AML-193 (cell line): ENCODE measurements around the gene ARHGAP26.

Source experiments
- DNase-seq, 2 experiments: peaks; one replicate each; lab custom pipeline; 2025; lab: John Stamatoyannopoulos, UW

The ARHGAP26 gene

DNA sequence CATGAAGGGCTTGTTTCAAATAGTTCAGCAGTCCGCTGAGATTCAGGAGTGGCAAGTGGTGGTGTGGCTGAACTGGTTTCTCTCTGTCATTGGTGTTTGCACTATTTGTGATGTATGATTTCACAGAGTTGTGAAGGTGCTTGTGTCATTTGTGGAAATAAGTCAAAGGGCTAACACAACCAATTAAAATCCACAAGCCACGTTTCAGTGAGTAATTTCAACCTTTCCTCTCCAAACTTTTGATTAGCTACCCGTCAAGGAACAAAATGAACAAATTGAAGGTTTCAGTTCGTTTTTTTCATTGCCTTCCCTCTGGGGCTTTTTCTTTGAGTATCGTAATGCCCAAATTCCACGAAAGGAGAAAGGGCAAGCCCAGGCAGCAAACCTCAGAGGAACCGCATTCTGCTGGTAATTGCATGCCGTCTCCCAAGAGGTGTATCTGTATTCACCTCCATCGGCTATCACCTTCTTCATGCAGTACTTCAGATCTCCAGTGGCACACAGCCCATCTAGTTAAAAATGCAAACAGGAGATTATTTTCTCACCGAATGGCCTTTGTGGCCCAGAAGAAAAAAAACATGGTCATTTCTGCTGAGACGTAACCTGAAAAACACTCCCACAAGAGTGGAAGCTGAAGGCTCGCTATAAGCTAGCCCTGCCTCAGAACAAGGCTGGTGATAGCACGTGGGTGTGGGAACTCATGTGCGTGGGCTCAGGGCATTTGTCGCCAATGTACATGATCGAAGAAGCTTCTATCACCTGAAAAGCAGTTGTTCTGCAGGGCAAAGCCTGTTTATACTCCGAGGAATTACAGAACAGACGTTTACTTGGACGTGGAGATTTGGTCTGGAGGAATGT is 436.2 kb downstream of the ARHGAP26 start:
- DNase-seq: no peak

DNA sequence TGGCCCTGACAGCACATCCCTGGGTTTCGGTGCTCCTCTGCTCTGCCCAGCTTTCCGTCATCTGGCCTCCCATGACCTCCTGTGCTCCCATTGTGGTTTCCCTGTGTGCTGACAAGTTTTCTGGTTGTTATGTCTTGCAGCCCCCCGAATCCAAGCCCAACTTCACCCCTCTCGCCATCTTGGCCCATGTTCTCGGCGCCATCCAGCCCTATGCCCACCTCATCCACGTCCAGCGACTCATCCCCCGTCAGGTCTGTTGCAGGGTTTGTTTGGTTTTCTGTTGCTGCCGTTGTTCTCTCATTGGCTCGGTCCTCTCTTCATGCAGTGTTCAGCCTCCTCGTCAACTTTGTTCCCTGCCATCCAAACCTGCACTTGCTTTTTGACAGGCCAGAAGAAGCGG is 436.9 kb downstream of the ARHGAP26 start:
- no peak for DNase-seq

- no peak for DNase-seq
These were observed 437.6 kb downstream of the ARHGAP26 start for GRCh38 chr5:143207563-143208364.

DNA sequence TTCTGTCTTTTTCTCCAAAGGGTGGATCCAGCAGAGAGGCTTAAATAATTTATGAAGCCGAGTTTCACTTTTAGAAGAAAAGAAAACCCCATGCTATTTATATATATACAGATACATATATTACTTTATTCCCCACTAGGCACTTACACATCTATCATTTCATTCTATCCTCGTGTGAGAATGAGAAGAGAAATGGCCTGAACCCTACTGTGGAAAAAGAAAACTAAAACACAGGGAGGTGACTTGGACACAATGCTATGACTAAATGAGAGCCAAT is 438.1 kb downstream of the ARHGAP26 start:
- DNase-seq: no peak

DNA sequence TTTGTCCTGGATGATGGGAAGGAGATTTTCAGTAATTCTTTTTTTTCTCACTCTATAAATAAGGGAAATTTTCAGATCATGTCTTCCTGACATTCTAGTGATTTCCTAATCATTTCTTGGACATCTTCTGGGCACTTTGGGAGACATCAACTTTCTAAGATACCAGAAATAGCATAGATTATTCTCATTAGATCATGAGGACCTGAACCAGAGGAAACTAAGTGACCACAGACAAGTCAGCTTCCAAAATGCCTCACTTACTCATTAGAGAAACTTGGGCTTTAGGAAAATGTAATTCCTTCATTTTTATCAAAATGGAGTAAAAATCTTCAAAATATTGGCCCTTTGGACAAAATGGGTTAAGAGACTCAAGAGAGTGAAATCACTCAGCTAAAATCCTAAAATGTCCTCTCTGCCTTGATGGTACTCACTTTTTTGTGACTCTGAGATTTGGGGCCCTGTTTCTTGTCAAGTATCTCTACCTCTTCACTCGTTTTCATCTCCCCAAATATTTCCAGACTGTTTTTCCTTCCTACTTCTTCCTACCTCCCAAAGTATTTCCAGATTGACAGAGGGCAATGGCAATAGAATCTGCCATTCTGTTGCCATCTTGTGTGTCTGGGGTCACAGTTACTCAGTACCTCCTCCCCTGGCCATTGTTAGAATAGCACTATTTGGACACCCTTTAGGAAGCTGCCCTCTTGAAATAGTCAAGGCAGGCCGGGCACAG is 438.8 kb downstream of the ARHGAP26 start:
- DNase-seq: no peak

DNA sequence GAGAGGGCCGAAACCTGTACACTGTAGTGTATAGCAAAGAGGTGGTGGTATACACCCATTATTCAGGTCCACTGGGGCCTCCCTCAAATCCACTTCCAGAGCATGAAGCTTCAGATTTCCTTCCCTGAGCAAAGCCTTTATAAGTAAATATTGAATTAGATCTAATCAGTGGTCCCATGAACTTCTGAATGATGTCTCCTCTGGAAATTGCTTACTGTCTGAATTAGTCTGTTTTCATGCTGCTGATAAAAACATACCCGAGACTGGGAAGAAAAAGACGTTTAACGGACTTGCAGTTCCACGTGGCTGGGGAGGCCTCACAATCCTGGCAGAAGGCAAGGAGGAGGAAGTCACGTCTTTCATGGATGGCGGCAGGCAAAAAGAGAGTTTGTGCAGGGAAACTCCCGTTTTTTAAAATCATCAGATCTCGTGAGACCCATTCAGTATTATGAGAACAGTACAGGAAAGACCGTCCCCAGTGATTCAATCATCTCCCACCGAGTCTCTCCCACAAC is 439.8 kb downstream of the ARHGAP26 start:
- DNase-seq: no peak

DNA sequence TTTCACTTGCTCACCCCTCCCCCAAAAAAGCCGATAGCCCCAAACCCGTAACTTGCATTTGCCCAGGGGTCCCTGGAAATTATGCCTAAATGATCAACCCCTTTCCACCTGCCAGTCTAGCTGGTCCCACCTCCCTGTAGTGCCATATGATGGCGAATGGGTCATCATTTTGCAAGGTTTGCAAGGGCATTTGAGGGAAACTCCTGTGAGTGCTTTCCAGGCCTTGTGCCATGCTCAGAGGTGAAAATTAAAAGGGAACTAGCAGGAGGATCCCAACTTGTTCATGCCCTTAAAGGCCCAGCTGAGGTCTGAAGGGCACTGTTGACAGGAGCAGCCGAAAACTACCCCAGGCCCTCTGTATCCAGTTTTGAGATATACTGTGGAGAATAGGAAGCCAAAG is 440.4 kb downstream of the ARHGAP26 start:
- no peak for DNase-seq

GRCh38 chr5:143212261-143212660 is 442.1 kb downstream of the ARHGAP26 start:
- DNase-seq: no peak

DNA sequence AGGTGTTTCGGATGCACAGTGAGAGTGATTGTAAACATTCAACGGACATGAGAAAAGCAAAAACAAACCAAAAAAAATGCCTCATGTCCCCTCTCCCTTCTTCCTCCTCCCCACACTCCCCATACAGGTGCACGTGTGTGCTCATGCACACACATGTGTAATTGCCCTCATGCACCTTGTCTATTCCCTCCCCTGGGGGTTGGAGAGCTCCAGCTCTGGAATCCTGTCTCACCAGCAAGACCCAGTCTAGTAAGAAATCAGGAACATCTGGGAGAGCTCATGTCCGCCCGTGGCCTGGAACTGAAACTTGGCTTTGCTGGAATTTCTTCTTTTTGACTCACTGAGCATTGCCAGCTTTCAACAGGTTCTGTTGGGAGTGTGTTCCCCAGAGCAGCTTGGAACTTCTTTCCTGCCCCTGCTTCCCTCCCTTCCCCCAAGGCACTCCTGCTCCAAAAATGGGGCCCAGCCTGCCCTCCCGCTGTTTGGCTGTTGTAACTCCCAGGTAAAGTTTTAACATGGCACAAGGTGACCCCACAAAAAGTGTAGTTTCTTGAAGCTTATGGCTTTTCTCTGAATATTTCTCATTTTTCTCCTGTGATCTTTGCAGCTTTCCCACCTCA is 443.2 kb downstream of the ARHGAP26 start:
- no peak for DNase-seq

DNA sequence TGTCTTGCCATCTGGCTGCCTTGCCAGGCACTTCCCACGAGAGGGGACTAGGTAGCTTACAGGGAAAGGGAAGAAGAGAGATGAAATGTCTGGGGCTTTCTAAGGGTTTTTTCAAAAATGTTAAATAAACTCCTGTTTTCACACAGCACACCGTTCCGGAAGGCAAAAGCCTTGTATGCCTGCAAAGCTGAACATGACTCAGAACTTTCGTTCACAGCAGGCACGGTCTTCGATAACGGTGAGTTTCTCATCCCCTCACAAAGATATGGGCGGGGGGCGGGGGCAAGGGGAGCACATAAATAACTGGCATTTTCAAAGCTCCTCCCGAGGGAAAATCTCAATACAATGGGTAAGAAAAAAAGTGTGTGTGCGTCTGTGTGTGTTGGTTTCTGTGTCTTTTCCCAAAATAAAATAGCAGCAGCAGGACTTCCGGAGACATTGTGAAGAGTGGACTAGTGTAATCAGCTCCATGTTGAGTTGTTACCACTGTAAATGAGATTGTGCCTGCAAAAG is 443.7 kb downstream of the ARHGAP26 start:
- DNase-seq: no peak

GRCh38 chr5:143214458-143214857 is 444.3 kb downstream of the ARHGAP26 start:
- DNase-seq: no peak

- no peak for DNase-seq
These were observed 444.7 kb downstream of the ARHGAP26 start for GRCh38 chr5:143214890-143215289.

GRCh38 chr5:143215690-143216089 is 445.5 kb downstream of the ARHGAP26 start:
- no peak for DNase-seq

- no peak for DNase-seq
These were observed 446.0 kb downstream of the ARHGAP26 start for GRCh38 chr5:143216211-143216610.

DNA sequence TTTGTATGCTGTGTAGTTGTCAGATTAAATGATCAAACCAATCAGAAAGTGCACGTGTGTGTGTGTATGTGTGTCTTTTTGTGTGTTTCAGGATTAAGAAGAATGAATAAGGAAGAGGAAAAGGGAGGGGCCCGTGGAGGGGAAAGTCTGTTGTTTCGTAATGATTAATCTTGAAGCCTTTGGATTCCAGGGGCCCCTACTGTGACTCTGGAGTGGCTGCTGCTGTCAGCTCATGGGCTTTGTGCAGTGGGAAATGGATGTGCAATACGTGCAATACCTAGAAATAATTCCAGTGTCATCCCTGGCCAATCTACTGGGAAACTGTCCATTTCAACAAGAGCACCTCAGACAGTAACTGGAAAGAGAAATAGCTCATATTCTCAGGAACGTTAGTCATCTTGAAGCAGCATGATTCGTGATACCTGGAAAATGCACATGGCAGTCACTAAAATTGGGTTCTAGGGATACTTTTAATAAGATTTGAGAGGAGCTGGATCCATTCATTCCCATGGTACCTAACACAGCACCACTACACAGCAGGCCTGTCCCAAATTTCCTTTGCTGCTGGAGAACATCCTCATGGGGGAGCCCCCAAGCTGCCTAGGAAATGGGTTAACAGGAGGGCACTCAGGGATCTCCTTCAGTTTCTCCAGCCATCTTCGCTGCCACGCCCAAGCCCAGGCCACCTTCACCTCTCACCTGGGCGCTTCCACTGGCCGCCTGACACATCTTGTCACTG is 447.1 kb downstream of the ARHGAP26 start:
- peak; percentile 6 to 13 for DNase-seq

- no peak for DNase-seq
These were observed 447.6 kb downstream of the ARHGAP26 start for GRCh38 chr5:143217804-143218160.

DNA sequence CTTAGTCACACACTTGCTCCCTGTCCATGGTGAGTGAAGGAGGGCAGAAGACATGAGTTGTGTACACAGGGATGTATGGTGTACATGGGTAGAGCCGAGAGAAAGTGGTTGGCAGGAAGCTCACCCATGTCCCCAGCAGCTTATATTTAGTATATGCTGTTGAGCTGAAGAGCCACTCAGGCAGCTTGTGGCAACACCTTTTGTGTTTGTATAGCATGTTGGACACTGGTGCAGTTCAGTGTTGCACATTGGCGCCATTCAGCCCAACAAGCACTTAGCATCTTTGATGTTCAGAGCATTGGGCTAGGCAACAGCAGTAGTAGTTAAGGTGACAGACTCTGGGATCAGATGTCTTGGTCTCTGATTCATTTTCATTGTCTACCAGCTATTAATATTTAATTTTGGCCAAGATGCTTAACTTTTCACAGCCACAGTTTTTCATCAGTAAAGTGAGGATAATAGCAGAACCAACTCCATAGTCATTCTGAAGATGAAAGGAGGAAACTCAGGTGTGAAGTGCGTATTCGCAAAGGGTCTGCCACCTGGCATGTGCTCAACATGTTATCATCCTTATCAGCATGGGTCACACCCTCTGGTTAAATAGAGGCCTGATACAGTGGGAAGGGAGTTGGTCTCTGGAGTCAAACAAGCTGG is 448.5 kb downstream of the ARHGAP26 start:
- no peak for DNase-seq

DNA sequence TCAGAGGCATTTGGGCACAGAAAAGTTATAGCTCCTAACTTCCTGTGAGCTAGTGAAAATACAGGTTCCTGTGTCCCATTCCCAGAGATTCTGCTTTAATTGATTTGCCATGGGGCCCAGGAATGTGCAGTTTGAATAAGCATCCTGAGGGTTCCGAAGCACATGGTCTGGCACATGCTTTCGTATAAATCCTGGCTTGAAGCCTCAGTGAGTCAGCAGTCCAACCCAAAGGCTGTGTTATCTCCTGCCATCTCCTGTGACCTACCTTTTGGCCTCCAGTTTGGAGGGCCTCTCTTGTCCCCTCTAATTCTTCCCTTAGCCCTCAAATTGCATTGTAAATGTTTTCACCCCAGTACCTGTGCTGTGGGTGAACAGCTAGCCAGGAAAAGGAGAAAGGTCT is 449.5 kb downstream of the ARHGAP26 start:
- no peak for DNase-seq

DNA sequence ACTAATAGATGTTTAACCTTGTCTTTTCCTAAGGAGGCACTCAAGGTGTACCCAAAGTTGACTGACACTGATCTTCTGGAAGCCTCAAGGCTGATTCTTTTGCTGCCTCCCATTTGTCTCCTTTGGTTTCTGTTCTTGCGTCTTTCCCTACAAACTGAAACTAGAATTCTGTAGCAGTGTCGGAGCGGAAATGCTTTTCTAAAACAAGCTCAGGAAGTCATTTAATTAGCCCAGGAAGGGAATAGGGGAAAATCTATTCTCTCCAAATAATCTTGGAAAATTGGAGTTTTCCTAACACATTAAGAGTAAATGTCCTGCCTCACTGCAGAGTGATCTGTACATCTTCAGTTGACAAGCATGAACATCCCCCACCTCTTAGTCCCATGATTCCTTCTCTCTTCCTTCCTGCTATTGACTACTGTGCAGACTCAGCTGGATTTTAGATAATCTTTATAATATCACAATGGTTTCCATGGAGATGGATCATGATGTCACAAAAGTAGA is 450.6 kb downstream of the ARHGAP26 start:
- DNase-seq: no peak
